HL-60 (cell line): Measurements from ENCODE around the gene CSNK2B.

Experiments
- DNase-seq, 2 experiments: peaks; one replicate each; pipeline ENCODE4 v3.0.0-alpha.2; 2010 to 2020; ENCODE audit warnings: low read depth in 1 of 2, low spot score in 1 of 2
- H3K27ac ChIP-seq: fragments of 250-450 bp; sonication (Bioruptor Pico); replicated peaks from 2 replicates; pipeline ENCODE4 v1.5.1; 2020; ENCODE audit warnings: mild to moderate bottlenecking, moderate library complexity
- H3K27me3 ChIP-seq: fragments of 250-450 bp; sonication (Bioruptor Pico); 2 replicates; pipeline ENCODE4 v1.5.1; 2021; ENCODE audit warnings: mild to moderate bottlenecking, moderate library complexity; ENCODE audit not compliant: insufficient read depth, poor library complexity, severe bottlenecking
- H3K4me3 ChIP-seq: replicated peaks from 2 replicates; pipeline ENCODE4 v1.5.1; 2011; ENCODE audit warnings: mild to moderate bottlenecking, control low read depth, low read length; ENCODE audit not compliant: insufficient read depth
- CTCF ChIP-seq: IDR thresholded peaks from one replicate; pipeline ENCODE4 v1.5.1; 2011; ENCODE audit warnings: low read length, control low read depth, inconsistent platforms; ENCODE audit not compliant: insufficient read depth
- GABPA ChIP-seq: IDR thresholded peaks from 2 replicates; pipeline ENCODE4 v1.6.1; 2012; ENCODE audit warnings: low read depth
- POLR2AphosphoS5 ChIP-seq: IDR thresholded peaks from 2 replicates; pipeline ENCODE4 v1.6.1; 2012; ENCODE audit warnings: low read depth
- REST ChIP-seq: IDR thresholded peaks from 2 replicates; pipeline ENCODE4 v1.6.1; 2012; ENCODE audit warnings: low read depth; ENCODE audit not compliant: insufficient replicate concordance
- SPI1 ChIP-seq: IDR thresholded peaks from 2 replicates; pipeline ENCODE4 v1.6.1; 2012; ENCODE audit warnings: low read depth, mild to moderate bottlenecking, borderline replicate concordance

Gene CSNK2B

GRCh38 chr6:31689249-31690110, 23.6 kb downstream of the CSNK2B start:
- Histone ChIP-seq H3K27ac (no peak overlapping the region), H3K27me3 (no peaks in the 10 kb centered on the region), H3K4me3 (no peak overlapping the region)
- TF ChIP-seq CTCF = peak; percentile 35
- TF ChIP-seq REST = no peak
- no peak for DNase-seq

GRCh38 chr6:31690231-31691077, 24.6 kb downstream of the CSNK2B start:
- H3K27ac ChIP-seq = no peak overlapping the region
- no peak overlapping the region for H3K4me3 ChIP-seq
- TF ChIP-seq REST = no peak
- no peak for TF ChIP-seq GABPA
- no peak for TF ChIP-seq CTCF
- TF ChIP-seq POLR2AphosphoS5 = no peak
- no peak for TF ChIP-seq SPI1
- no peaks in the 10 kb centered on the region for H3K27me3 ChIP-seq
- no peak for DNase-seq

GRCh38 chr6:31691078-31691463, 25.2 kb downstream of the CSNK2B start:
- H3K27ac ChIP-seq = no peak overlapping the region

More at GRCh38 chr6:31691078-31691463, 25.2 kb downstream of the CSNK2B start:
- TF ChIP-seq GABPA = no peak
- no peak for TF ChIP-seq CTCF
- TF ChIP-seq SPI1 = no peak
- no peak for TF ChIP-seq POLR2AphosphoS5
- no peak for TF ChIP-seq REST
- no peak overlapping the region for H3K4me3 ChIP-seq
- no peak for DNase-seq
- H3K27me3 ChIP-seq = no peaks in the 10 kb centered on the region
